Progenitor cell of endocrine pancreas (in vitro differentiated cells): ENCODE measurements around the gene PQBP1. TPM values are rescaled to one million over a fixed set of nuclear protein-coding genes. Genes with fewer than 3 reads are reported as not detected.

Experiments used
- DNase-seq: peaks from one replicate; pipeline ENCODE4 v3.0.0; 2021; ENCODE audit warnings: low spot score; ENCODE audit not compliant: unreplicated experiment
- H3K27ac Mint-ChIP-seq: 2 replicates; pipeline ENCODE4 v1.8.0; 2021; ENCODE audit warnings: mild to moderate bottlenecking, moderate library complexity, mixed read lengths
- H3K27me3 Mint-ChIP-seq: 2 replicates; pipeline ENCODE4 v1.8.0; 2021; ENCODE audit warnings: mixed read lengths
- H3K36me3 Mint-ChIP-seq: 2 replicates; pipeline ENCODE4 v1.8.0; 2022; ENCODE audit warnings: mixed read lengths; ENCODE audit not compliant: insufficient read depth
- H3K4me1 Mint-ChIP-seq: 2 replicates; pipeline ENCODE4 v1.8.0; 2021; ENCODE audit warnings: low read depth, mixed read lengths
- H3K4me3 Mint-ChIP-seq: 2 replicates; pipeline ENCODE4 v1.8.0; 2021; ENCODE audit warnings: low read depth, mild to moderate bottlenecking, moderate library complexity, mixed read lengths
- H3K9me3 Mint-ChIP-seq: 2 replicates; pipeline ENCODE4 v1.8.0; 2021; ENCODE audit warnings: low read depth, mixed read lengths
- CTCF ChIP-seq: fragments of 200-600 bp; sonication (generic); IDR thresholded peaks from one replicate; pipeline ENCODE4 v1.5.0; 2021; ENCODE audit warnings: antibody characterized with exemption, mild to moderate bottlenecking; ENCODE audit not compliant: unreplicated experiment
- total RNA-seq: library from RNA; stranded (reverse); gene quantifications from 2 replicates; pipeline ENCODE4 v1.2.1, GENCODE V29; 2021

PQBP1 gene
- total RNA-seq, 1 donor from 2014 or later: 75.4 TPM

GRCh38 chrX:48927736-48928382, 30.1 kb downstream of the PQBP1 start:
- no peak for DNase-seq
- no peak overlapping the region for H3K27ac Mint-ChIP-seq
- no peak for TF ChIP-seq CTCF
- peaks cover 2% of the 10 kb centered on the region for H3K4me1 Mint-ChIP-seq
- peaks cover 18% of the 10 kb centered on the region for H3K36me3 Mint-ChIP-seq
- H3K4me3 Mint-ChIP-seq: no peak overlapping the region
- H3K9me3 Mint-ChIP-seq: peaks cover 13% of the 10 kb centered on the region
- H3K27me3 Mint-ChIP-seq: no peaks in the 10 kb centered on the region

- no peak overlapping the region for H3K4me3 Mint-ChIP-seq
- H3K36me3 Mint-ChIP-seq: peaks cover 13% of the 10 kb centered on the region
These were observed 36.0 kb downstream of the PQBP1 start for GRCh38 chrX:48933757-48934156.

GRCh38 chrX:48934581-48935300, 37.0 kb downstream of the PQBP1 start:
- Mint-ChIP-seq H3K4me3 (no peak overlapping the region), H3K9me3 (peaks cover 16% of the 10 kb centered on the region), H3K27me3 (no peaks in the 10 kb centered on the region), H3K4me1 (no peaks in the 10 kb centered on the region), H3K36me3 (peaks cover 13% of the 10 kb centered on the region), H3K27ac (no peak overlapping the region)
- no peak for TF ChIP-seq CTCF
- no peak for DNase-seq

More at GRCh38 chrX:48933757-48934156, 36.0 kb downstream of the PQBP1 start:
- no peaks in the 10 kb centered on the region for H3K27me3 Mint-ChIP-seq
- H3K9me3 Mint-ChIP-seq: peaks cover 9% of the 10 kb centered on the region
- no peak overlapping the region for H3K27ac Mint-ChIP-seq
- TF ChIP-seq CTCF: no peak
- no peak for DNase-seq
- H3K4me1 Mint-ChIP-seq: no peaks in the 10 kb centered on the region

- H3K4me3 Mint-ChIP-seq: no peak overlapping the region
- no peak for DNase-seq
- peaks cover 13% of the 10 kb centered on the region for H3K9me3 Mint-ChIP-seq
- TF ChIP-seq CTCF: no peak
- H3K36me3 Mint-ChIP-seq: peaks cover 12% of the 10 kb centered on the region
- no peaks in the 10 kb centered on the region for H3K27me3 Mint-ChIP-seq
- H3K4me1 Mint-ChIP-seq: no peaks in the 10 kb centered on the region
- H3K27ac Mint-ChIP-seq: no peak overlapping the region
These were observed 37.6 kb downstream of the PQBP1 start for GRCh38 chrX:48935301-48935670.

- Mint-ChIP-seq H3K27ac (no peak overlapping the region), H3K4me3 (no peak overlapping the region), H3K9me3 (peaks cover 13% of the 10 kb centered on the region), H3K36me3 (peaks cover 9% of the 10 kb centered on the region), H3K27me3 (no peaks in the 10 kb centered on the region), H3K4me1 (no peaks in the 10 kb centered on the region)
- TF ChIP-seq CTCF: no peak
- no peak for DNase-seq
These were observed 38.8 kb downstream of the PQBP1 start for GRCh38 chrX:48936429-48937053.
